ENCODE results near the gene HAVCR2.

HAVCR2 gene

GRCh38 chr5:157108976-157109375, at the start of gene HAVCR2:
Gene HAVCR2 (minus strand): TSS chr5:157109044. CDS start chr5:157108983, 61 bp downstream.
- DNase-seq (ENCODE audit: low read depth, low spot score) = peak; percentile 2

- DNase-seq (ENCODE audit: low read depth, low spot score) = no peak
Measured at GRCh38 chr5:157157293-157157891, 48.5 kb upstream of the HAVCR2 start.

GRCh38 chr5:157155297-157155696, 46.5 kb upstream of the HAVCR2 start:
- no peak for DNase-seq (ENCODE audit: low read depth, low spot score)

DNA sequence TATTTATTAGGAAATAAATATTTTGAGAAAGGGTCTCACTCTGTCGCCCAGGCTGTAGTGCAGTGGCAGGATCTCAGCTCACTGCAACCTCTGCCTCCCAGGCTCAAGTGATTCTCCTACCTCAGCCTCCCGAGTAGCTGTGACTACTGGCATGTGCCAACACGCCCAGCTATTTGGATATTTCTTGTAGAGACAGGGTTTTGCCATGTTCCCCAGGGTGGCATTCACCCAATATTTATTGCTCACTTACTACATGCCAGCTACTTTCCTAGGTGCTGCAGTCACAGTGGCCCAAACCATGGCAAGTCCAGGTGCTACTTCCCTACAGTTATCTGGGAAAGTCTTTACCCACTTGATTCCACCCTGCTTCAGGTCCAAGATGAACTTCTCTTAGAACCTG, 42.2 kb upstream of the HAVCR2 start:
- DNase-seq (ENCODE audit: low read depth, low spot score) = no peak

- peak; percentile 76 for DNase-seq (ENCODE audit: low read depth, low spot score)
Measured at GRCh38 chr5:157148734-157149615, 40.1 kb upstream of the HAVCR2 start.

GRCh38 chr5:157143127-157143971, 34.5 kb upstream of the HAVCR2 start:
- DNase-seq (ENCODE audit: low read depth, low spot score) = no peak

- DNase-seq (ENCODE audit: low read depth, low spot score) = peak; percentile 88
Measured at GRCh38 chr5:157142317-157143126, 33.7 kb upstream of the HAVCR2 start, which contains the start of gene MED7. Gene MED7 (minus strand): TSS chr5:157142865. CDS start chr5:157139431, 3,434 bp downstream.

DNA sequence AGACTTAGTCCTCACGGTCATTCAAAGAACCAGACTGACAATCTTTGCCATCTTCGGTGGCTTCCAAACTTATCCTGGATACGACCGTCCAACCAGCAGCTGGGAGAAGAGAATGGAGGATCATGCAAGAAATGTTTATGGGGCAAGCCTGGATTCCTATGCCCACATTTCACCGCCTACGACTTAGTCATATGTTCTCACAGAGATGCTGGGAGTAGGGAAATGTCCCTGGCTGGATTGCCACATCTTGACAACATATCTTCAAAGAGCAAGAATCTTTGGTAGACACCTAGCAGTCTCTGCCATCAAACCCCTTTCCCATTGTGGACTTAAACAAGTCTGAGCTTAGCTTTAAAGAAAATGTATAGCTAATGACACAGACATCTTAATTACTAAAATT, 28.8 kb upstream of the HAVCR2 start:
- DNase-seq (ENCODE audit: low read depth, low spot score) = no peak

- no peak for DNase-seq (ENCODE audit: low read depth, low spot score)
Measured at GRCh38 chr5:157132281-157132612, 23.4 kb upstream of the HAVCR2 start.

- no peak for DNase-seq (ENCODE audit: low read depth, low spot score)
Measured at GRCh38 chr5:157130925-157131324, 22.1 kb upstream of the HAVCR2 start.

- no peak for DNase-seq (ENCODE audit: low read depth, low spot score)
Measured at GRCh38 chr5:157121709-157122108, 12.9 kb upstream of the HAVCR2 start.

- DNase-seq (ENCODE audit: low read depth, low spot score) = no peak
Measured at GRCh38 chr5:157120102-157120501, 11.3 kb upstream of the HAVCR2 start.

DNA sequence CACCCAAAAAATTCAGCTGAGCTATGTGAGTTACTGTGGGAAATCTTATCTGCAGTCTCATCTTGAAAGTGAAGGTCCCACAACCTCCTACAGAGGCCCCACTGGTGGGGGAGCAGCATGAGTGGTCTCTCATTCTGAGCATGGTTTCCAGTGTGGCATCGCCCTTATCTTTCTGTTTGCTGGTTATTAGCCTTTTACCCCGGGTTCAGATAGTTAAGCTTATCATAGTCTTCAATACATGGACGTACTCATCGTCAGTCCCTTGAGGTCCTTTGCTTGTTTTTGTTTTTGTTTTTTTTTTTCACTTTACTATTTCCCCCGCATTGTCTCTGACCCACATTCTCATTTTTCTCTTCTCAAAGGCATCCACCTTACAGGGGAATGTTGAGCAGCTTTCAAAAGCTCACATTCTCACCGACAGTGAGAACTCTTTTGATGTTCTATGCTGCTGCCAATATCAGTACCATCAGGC, 7.7 kb upstream of the HAVCR2 start:
- no peak for DNase-seq (ENCODE audit: low read depth, low spot score)

- no peak for DNase-seq (ENCODE audit: low read depth, low spot score)
Measured at GRCh38 chr5:157115502-157115901, 6.7 kb upstream of the HAVCR2 start.

DNA sequence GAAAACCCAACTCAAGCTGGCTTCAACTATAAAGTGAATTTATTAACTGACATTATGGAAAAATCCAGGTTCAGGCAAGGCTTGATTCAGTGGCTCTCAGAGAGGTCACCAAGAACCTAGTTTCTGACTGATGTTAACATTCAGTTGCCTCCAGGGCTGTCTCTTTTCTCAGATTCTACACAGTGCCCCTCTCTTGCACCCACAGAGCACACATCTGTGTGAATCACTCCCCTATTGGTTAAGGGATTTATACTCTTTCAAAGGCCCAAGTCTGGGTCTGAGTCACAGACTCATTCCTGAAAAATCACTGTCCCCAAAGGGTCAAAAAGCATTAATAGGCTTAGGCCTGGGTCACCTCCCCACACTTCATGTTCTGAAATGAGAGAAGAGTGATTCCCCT, 6.2 kb upstream of the HAVCR2 start:
- DNase-seq (ENCODE audit: low read depth, low spot score) = no peak

DNA sequence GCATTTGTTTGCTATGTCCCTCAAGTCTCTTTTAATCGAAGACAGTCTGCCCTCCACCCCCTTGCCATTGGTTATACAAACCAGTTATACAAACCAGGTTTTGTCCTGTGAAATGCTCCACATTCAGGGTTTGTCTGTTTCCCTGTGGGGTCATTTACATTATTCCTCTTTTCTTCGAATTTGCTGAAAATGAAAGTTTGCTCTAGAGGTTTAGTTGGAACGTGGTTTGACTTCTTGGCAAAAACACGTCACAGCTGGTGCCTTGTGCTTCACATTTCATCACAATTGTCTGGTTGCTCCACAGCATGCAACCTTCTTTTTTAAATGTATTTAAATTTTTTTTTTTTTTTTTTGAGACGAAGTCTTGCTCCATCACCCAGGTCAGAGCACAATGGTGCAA, 4.2 kb upstream of the HAVCR2 start:
- DNase-seq (ENCODE audit: low read depth, low spot score) = no peak

GRCh38 chr5:157109744-157110143, 900 bp upstream of the HAVCR2 start:
- no peak for DNase-seq (ENCODE audit: low read depth, low spot score)

GRCh38 chr5:157107508-157107907, 1.3 kb downstream of the HAVCR2 start:
- DNase-seq (ENCODE audit: low read depth, low spot score) = no peak

- DNase-seq (ENCODE audit: low read depth, low spot score) = no peak
Measured at GRCh38 chr5:157106630-157107461, 2.0 kb downstream of the HAVCR2 start.

- no peak for DNase-seq (ENCODE audit: low read depth, low spot score)
Measured at GRCh38 chr5:157100140-157100679, 8.6 kb downstream of the HAVCR2 start.
